OCI-LY7 (cell line): ENCODE data around the gene ARHGAP45. TPM values are rescaled to one million over a fixed set of nuclear protein-coding genes. Genes with fewer than 3 reads are reported as not detected.

Experiments
- BruUV-seq: library from RNA; stranded (reverse); fragments of 400-500 nt; replicated peaks from 2 replicates; lab custom pipeline; 2021; lab: Mats Ljungman, UMichigan
- CTCF ChIA-PET: fragments of 300-600 bp; sonication (Branson Sonifier 250); formaldehyde crosslinking; loops from one replicate; lab custom pipeline; 2022; ENCODE audit warnings: antibody characterized with exemption; ENCODE audit not compliant: unreplicated experiment; lab: Charles Lee
- POLR2A ChIA-PET: fragments of 300-600 bp; sonication (Branson Sonifier 250); formaldehyde crosslinking; loops from one replicate; lab custom pipeline; 2022; ENCODE audit warnings: antibody characterized with exemption; lab: Charles Lee
- DNase-seq: peaks from one replicate; pipeline ENCODE4 v3.0.0-alpha.2; 2015; ENCODE audit warnings: low spot score
- H2AFZ ChIP-seq: fragments of 200-600 bp; sonication (generic), shearing (Covaris generic); 2 replicates; pipeline ENCODE4 v1.6.1; 2014; ENCODE audit warnings: mild to moderate bottlenecking, antibody characterized with exemption, low read length, moderate library complexity
- H3K27ac ChIP-seq: fragments of 200-600 bp; sonication (generic); 2 replicates; pipeline ENCODE4 v1.5.1; 2014; ENCODE audit warnings: mixed run types, low read depth, mild to moderate bottlenecking, moderate library complexity, low read length, inconsistent platforms; ENCODE audit not compliant: poor library complexity, severe bottlenecking
- H3K36me3 ChIP-seq: fragments of 200-600 bp; sonication (generic); 2 replicates; pipeline ENCODE4 v1.6.1; 2014; ENCODE audit warnings: mild to moderate bottlenecking, antibody characterized with exemption, low read length, moderate library complexity, mixed read lengths; ENCODE audit not compliant: insufficient read depth
- H3K4me1 ChIP-seq: fragments of 200-600 bp; sonication (generic); 2 replicates; pipeline ENCODE4 v1.5.1; 2014; ENCODE audit warnings: mild to moderate bottlenecking, low read length; ENCODE audit not compliant: insufficient read depth, poor library complexity, severe bottlenecking
- H3K4me2 ChIP-seq: fragments of 200-600 bp; sonication (generic); 2 replicates; pipeline ENCODE4 v1.6.1; 2014; ENCODE audit warnings: mild to moderate bottlenecking, low read length
- H3K4me3 ChIP-seq: fragments of 200-600 bp; sonication (generic); 2 replicates; pipeline ENCODE4 v1.5.1; 2014; ENCODE audit warnings: mild to moderate bottlenecking, low read depth, low read length; ENCODE audit not compliant: poor library complexity, severe bottlenecking
- H3K79me2 ChIP-seq: fragments of 200-600 bp; sonication (generic); 2 replicates; pipeline ENCODE4 v1.6.1; 2016; ENCODE audit warnings: low read depth, mild to moderate bottlenecking, low read length, moderate library complexity, mixed read lengths; ENCODE audit not compliant: insufficient read depth
- H3K9me2 ChIP-seq: fragments of 200-600 bp; sonication (generic); 2 replicates; pipeline ENCODE4 v1.6.1; 2016; ENCODE audit warnings: mild to moderate bottlenecking, low read length, mixed read lengths; ENCODE audit not compliant: insufficient read depth
- H3K9me3 ChIP-seq: fragments of 200-600 bp; sonication (generic); 2 replicates; pipeline ENCODE4 v1.6.1; 2014; ENCODE audit warnings: mild to moderate bottlenecking, mixed run types, low read length, mixed read lengths
- H4K20me1 ChIP-seq: fragments of 200-600 bp; sonication (generic); 2 replicates; pipeline ENCODE4 v1.6.1; 2014; ENCODE audit warnings: mild to moderate bottlenecking, antibody characterized with exemption, low read length, moderate library complexity, mixed read lengths; ENCODE audit not compliant: insufficient read depth
- EZH2phosphoT487 ChIP-seq: fragments of 200-600 bp; sonication (generic); IDR thresholded peaks from 2 replicates; pipeline ENCODE4 v1.6.1; 2018; ENCODE audit warnings: low read depth, borderline replicate concordance, mild to moderate bottlenecking, mixed run types, antibody characterized with exemption, low read length, moderate library complexity, mixed read lengths
- intact Hi-C: fragments of 100-400 bp; cut with micrococcal nuclease; formaldehyde crosslinking; loops from one replicate; pipeline ENCODE4 v1.10.0; 2022; ENCODE audit not compliant: unreplicated experiment
- total RNA-seq, 2 experiments: library from RNA; depleted of rRNA in 1 of 2; stranded (reverse); fragments of >200 nt in 1 of 2; shearing (Covaris generic) in 1 of 2; gene quantifications; 2 replicates each; pipeline ENCODE4 v1.2.3, GENCODE V29; 2014 to 2022
- TF ChIP-seq, protein P1 (sequence below): fragments of 200-600 bp; sonication (generic); conservative IDR thresholded peaks from 2 replicates; pipeline ENCODE4 v1.5.1; 2014; ENCODE audit warnings: mild to moderate bottlenecking, antibody characterized with exemption, low read length, moderate library complexity, mixed read lengths

ARHGAP45 gene
- total RNA-seq, 2 experiments from 2014 or later: 135 to 143 TPM

- no peaks in the 10 kb centered on the region for H3K9me2 ChIP-seq
- H3K79me2 ChIP-seq: peaks cover 32% of the 10 kb centered on the region
- H4K20me1 ChIP-seq: no peaks in the 10 kb centered on the region
- peaks cover 68% of the 10 kb centered on the region for H3K36me3 ChIP-seq
- peaks cover 53% of the 10 kb centered on the region for H3K4me1 ChIP-seq
- no TSS peak for BruUV-seq
- CTCF ChIA-PET: no interaction called here
- H2AFZ ChIP-seq: no peak overlapping the region
- no peak overlapping the region for H3K27ac ChIP-seq
- TF ChIP-seq, protein P1, sequence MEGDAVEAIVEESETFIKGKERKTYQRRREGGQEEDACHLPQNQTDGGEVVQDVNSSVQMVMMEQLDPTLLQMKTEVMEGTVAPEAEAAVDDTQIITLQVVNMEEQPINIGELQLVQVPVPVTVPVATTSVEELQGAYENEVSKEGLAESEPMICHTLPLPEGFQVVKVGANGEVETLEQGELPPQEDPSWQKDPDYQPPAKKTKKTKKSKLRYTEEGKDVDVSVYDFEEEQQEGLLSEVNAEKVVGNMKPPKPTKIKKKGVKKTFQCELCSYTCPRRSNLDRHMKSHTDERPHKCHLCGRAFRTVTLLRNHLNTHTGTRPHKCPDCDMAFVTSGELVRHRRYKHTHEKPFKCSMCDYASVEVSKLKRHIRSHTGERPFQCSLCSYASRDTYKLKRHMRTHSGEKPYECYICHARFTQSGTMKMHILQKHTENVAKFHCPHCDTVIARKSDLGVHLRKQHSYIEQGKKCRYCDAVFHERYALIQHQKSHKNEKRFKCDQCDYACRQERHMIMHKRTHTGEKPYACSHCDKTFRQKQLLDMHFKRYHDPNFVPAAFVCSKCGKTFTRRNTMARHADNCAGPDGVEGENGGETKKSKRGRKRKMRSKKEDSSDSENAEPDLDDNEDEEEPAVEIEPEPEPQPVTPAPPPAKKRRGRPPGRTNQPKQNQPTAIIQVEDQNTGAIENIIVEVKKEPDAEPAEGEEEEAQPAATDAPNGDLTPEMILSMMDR: no peak
- TF ChIP-seq EZH2phosphoT487: no peak
- no peak overlapping the region for H3K4me3 ChIP-seq
- H3K4me2 ChIP-seq: no peak overlapping the region
- no peaks in the 10 kb centered on the region for H3K9me3 ChIP-seq
- no peak for DNase-seq
- intact Hi-C loops: no loop called here
- POLR2A ChIA-PET: no interaction called here
Measured at GRCh38 chr19:1070931-1071791, 4.2 kb downstream of the ARHGAP45 start.

DNA sequence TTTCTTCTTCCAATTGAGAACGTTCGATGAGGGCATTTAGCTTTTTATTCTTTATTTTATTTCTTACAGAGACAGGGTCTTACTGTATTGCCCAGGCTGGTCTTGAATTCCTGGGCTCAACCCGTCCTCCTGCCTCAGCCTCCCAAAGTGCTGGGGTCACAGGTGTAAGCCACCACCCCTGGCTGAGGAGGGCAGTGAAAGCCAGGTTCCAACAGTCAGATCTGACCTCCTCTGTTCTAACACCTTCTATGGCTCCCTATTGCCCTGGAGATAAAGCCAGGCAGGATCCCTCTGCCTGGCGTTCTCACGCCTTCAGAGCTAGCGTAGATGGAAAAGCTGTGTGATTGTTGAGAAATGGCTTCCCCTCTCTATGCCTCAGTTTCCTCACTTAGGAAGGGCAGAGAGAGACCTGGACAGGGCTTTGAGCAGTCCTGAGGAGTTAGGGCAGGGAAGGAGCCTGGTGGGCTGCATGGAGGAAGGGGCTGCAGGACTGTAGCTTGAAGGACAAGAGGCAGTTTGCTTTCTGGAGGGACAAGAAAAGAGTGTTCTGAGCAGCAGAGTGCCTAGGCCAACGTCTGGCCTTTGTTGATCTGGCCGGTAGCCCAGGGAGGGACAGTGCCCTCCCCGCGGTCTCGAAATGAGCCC is 5.5 kb downstream of the ARHGAP45 start:
- intact Hi-C loops: no loop called here
- H3K4me2 ChIP-seq: no peak overlapping the region
- H3K27ac ChIP-seq: no peak overlapping the region
- no peak overlapping the region for H2AFZ ChIP-seq
- ChIA-PET CTCF (no interaction called here), POLR2A (interaction anchor here (0.6 kb wide), 1 partner anchor 62 kb away, joined by 7 read pairs; no protein-coding TSS in a partner anchor)
- peaks cover 57% of the 10 kb centered on the region for H3K4me1 ChIP-seq
- H3K4me3 ChIP-seq: no peak overlapping the region
- H3K79me2 ChIP-seq: peaks cover 32% of the 10 kb centered on the region
- H3K9me2 ChIP-seq: no peaks in the 10 kb centered on the region
- no peaks in the 10 kb centered on the region for H4K20me1 ChIP-seq
- BruUV-seq: no TSS peak
- H3K36me3 ChIP-seq: peaks cover 72% of the 10 kb centered on the region
- no peaks in the 10 kb centered on the region for H3K9me3 ChIP-seq
- DNase-seq: no peak
- TF ChIP-seq, protein P1: no peak
- TF ChIP-seq EZH2phosphoT487: no peak
